Hematopoietic multipotent progenitor cell treated with erythropoietin and hydrocortisone succinate and interleukin-3 and kit ligand, for 17 days (in vitro differentiated cells): ENCODE measurements around the gene OR7G2.

Experiments
- DNase-seq: peaks from one replicate; pipeline ENCODE4 v3.0.0-alpha.2; 2015; ENCODE audit warnings: low spot score

OR7G2 gene

GRCh38 chr19:9107375-9107774 is at the start of gene OR7G2:
Gene OR7G2 (minus strand): TSS chr19:9107475. CDS start chr19:9103243, 4,232 bp downstream.
- no peak for DNase-seq

- DNase-seq: no peak
These were observed 49.0 kb upstream of the OR7G2 start for GRCh38 chr19:9156304-9156703.

DNA sequence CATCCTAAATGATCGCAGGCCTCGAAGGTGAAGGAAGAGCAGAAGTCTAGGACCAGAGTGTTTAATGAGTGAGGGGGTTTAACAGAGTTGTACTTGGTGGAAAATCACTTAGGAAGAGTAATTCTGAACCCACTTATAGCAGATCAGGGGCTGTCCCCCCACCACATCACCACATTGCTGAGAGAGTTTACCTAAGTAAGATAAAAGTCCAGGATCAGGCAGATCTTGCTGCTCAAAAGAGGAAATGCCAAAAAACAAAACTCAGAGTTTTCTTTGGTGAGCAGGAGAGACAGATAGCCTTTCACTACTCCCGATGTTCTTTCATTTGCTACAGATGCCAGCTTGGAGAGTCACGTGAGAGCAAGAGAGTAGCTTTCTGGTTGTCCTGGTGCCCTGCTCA is 48.3 kb upstream of the OR7G2 start:
- DNase-seq: no peak

- DNase-seq: no peak
These were observed 44.1 kb upstream of the OR7G2 start for GRCh38 chr19:9151367-9151766.

DNA sequence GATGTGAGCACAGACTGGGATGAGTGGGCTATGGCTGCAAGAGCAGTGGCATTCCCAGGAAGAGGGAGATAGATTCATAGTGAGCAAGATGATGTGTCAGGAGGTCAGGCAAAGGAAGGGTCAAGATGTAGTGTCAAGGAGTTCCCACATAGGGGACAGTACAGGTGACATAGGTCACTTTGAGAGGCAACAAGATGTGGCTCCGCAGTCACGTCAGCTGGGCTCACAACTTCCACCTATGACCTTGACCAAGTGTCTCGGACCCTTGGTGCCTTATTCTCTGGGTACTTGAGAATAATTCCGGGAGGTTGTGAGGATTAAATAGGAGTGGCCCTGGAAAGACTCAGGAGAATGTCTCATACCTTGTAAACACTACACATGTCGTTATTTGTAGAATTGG is 43.4 kb upstream of the OR7G2 start:
- no peak for DNase-seq

DNA sequence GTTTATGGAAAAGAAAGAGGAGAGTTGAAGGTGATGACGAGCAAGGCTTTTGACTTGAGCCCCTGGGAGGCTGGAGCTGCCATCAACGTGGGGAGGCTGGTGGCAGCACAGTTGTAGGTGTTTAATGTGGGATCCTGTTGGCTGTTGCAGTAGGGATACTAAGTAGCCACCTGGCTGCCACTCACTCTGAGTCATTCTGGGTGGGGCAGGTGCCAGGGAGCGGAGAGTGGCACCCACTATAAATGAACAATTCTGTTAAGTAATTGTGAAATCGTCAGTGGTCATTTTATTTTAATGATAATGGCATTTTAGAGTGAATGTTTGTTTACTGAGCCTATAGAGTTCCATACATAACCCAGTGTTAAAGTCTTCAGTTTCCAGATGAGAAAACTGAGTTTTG is 42.7 kb upstream of the OR7G2 start:
- no peak for DNase-seq

- no peak for DNase-seq
These were observed 41.4 kb upstream of the OR7G2 start for GRCh38 chr19:9148697-9149096.

GRCh38 chr19:9146882-9147281 is 39.6 kb upstream of the OR7G2 start:
- DNase-seq: no peak

- no peak for DNase-seq
These were observed 37.6 kb upstream of the OR7G2 start for GRCh38 chr19:9144920-9145319.

DNA sequence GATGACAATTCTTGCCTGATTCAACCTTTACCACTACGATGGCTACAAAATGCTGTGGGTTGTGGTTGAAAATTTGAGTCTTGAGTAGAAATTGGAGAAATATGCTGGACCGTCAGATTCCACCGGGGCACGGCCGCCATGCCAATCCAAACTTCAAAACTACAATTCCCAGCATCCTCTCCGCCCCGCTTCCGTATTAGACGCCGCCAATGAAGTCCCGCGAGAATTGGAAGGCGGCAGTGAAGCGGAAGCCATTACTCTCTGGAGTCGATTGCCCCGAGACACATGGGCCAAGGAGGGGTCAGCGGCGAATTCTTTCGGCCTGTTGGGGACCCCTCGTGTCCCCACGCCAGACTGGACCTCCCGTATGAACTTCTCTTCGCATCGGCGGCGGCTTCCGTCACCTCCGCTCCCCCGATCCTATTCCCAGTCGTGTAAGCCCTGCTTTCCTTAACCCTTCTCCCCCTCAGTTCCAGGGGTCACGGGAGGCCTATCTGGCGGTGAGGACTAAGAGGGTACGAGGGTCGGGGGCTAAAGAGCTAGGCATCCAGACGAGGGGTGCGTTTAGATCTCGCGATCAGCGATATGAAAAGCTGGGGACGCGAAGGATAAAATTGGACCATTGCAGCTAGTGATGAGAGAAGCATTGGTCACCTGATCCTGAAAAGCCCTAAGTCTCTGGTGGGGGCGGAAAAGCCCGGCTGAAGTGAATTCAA is 33.0 kb upstream of the OR7G2 start, which contains the start of gene ZNF317:
ZNF317 (plus strand) TSS at position 239 of the 716 bp plus-strand sequence. CDS start 15,620 bp downstream, outside the sequence.
- DNase-seq: peak; percentile 96

DNA sequence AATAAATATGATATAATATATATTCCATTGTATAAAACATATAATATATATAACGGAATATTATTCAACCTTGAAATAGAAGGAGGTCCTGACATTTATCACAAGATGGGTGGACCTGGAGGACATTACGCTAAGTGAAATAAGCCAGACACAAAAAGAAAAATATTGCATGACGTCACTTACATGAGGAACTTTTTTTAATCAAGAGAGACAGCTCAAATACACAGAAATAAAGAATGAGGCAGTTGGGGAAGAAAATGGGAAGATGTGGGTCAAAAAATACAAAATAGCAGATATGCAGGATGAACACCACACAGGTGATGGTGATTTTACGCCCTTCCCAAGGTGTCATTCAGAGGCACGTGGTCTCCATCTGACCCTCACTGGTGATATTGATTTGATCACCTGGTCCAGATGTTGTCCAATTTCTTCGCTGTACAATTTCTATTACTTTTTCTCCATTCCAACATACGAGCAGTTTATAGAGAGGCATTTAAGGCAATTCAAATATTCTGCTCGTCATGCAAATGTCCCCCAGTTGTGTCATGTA is 32.4 kb upstream of the OR7G2 start:
- no peak for DNase-seq

GRCh38 chr19:9132422-9132821 is 25.1 kb upstream of the OR7G2 start:
- no peak for DNase-seq

GRCh38 chr19:9130965-9131364 is 23.7 kb upstream of the OR7G2 start:
- no peak for DNase-seq

DNA sequence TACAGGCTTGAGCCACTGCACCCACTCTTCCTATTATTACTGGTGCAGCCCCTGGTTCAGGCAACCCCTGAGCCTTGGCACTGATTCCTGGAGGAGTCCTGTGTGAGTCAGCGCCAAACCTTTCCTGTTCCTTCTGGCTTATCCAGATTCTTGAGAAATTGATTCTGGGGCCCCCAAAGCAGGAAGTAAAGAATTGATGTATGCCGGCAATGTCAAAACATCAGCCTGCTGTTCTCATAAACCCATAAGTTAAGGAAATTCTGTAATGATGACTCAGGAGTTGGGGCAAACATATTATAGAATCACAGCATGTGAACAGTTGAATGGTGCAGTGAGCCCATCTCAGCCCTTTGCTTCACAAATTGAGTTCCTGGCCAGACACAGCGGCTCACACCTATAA is 20.9 kb upstream of the OR7G2 start:
- DNase-seq: no peak

GRCh38 chr19:9126900-9127405 is 19.7 kb upstream of the OR7G2 start, which contains the start of gene OR7G3:
Gene OR7G3 (minus strand): TSS chr19:9126950. CDS start chr19:9126950, 0 bp downstream.
- no peak for DNase-seq

DNA sequence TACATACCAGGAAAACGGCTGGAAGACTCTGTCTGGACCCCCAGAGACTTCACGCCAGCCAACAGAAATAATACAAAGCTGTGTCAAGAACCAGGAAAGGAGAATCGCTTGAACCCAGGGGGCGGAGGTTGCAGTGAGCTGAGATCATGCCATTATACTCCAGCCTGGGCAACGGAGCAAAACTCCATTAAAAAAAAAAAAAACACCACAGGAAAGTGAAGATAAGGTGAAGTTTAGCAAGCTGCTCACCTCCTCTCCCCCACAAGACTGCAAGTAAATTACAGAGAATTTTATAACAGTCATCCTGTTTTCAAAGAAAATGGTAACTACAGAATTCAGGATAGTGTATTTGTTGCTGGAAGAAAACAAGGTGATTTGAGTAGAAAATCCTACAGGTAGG is 9.3 kb upstream of the OR7G2 start:
- no peak for DNase-seq

DNA sequence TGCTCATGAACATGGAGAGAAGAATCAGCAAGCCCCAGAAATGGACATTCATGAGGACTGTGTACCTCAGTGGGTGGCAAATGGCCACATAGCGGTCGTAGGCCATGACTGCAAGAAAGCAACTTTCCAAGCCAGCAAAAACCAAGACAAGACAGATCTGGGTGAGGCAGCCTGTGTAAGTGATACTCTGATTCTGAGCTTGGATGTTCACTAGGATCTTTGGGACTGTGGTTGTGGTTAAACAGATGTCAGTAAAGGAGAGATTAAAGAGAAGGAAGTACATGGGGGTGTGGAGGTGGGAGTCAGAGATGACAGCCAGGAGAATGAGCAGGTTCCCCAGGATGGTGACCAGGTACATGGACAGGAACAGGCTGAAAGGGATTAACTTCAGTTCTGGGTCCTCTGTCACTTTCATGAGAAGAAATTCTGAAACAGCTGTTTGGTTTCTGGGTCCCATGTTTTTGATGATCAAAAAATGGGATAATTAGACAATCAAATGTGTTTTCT is 8.1 kb upstream of the OR7G2 start, which contains the start of gene OR7G1:
OR7G1 (minus strand) TSS at position 457 of the 507 bp plus-strand sequence; CDS start at position 457, 0 bp downstream.
- DNase-seq: no peak

DNA sequence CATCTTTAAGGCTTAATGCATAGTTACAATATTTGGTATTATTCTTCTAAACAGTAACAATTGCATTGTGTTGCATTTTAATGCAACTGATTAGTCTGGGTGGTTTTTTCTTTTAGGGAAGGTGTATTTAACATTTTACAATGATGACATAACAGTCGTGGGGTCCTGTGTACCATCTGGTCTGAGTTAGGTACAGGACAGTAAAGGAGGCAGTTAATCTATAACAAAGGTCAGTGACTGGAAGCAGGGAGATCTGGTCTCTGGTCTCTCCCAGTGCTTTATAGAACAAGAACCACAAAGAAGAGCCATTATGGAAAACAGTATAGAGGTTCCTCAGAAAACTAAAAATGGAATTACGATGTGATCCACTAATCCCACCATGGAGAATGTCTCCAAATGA is 2.7 kb upstream of the OR7G2 start:
- DNase-seq: no peak

DNA sequence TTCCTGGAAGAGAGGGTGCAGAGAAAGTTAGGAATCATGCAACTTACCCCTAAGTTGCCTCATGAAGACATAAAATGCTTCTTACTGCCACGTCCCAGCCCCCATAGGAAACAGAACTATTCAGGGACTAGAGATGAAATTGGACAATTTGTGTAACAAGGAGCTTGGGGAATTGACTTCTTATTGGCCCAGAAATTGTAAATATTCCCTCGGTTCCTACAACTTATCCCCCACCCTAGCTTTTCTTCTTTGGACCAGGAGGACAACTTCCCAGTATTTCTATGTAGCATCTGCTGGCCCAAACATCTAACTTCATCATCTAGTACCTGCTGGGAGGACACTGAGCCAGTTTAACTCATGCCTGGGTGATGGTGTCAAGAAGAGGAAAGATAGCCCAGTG is 20.5 kb downstream of the OR7G2 start, which contains the start of gene OR1M1:
OR1M1 (plus strand) TSS at position 301 of the 400 bp plus-strand sequence. CDS start 6,184 bp downstream, outside the sequence.
- no peak for DNase-seq

GRCh38 chr19:9078651-9079050 is 28.6 kb downstream of the OR7G2 start:
- no peak for DNase-seq

GRCh38 chr19:9076901-9077300 is 30.4 kb downstream of the OR7G2 start:
- DNase-seq: no peak

GRCh38 chr19:9075064-9075949 is 32.0 kb downstream of the OR7G2 start:
- DNase-seq: no peak
